ENCODE data around the gene SLC22A1.

SLC22A1 gene

DNA sequence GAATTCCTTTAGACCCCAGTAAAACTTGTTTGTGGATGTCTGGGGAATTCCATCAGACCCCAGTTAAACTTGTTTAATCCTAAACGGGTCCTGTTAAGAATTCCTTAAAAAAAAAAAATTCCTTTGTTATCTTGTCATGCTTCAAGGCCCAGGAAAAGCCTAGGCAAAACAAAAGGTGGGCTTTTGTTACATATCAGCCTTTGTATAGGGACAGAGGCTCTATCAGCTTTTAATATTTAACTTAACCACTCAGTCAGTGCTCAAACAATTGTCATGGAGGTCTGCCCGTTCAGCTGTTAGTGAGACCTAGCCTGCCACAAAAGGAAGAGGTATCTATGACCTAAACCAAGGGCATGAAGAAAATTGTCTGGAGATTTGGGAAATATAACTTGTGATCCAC, 53.1 kb downstream of the SLC22A1 start:
- no peak for DNase-seq (ENCODE audit: low spot score)

- no peak for DNase-seq (ENCODE audit: low spot score)
Observed at GRCh38 chr6:160177220-160177619, 55.6 kb downstream of the SLC22A1 start.

- DNase-seq (ENCODE audit: low spot score): no peak
Observed at GRCh38 chr6:160178271-160178670, 56.7 kb downstream of the SLC22A1 start.

DNA sequence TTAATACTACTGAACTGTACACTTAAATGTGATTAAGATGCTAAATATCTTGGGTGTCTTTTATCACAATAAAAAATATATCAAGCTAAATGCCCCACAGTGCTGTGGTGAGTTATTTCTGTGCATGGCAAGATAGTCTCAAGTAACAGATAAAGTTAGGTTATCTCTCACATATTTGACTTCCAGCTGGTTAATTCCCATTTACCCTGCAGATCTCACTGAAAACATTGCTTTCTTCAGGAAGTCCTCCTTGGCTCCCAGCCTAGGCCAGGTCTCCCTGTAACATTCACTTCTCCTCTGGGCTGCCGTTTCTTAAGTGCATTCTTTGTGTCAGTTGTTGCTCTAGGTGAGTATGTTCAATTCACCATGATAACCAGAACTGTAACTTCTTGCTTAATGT, 59.1 kb downstream of the SLC22A1 start:
- DNase-seq (ENCODE audit: low spot score): no peak

GRCh38 chr6:160188773-160189172, 67.2 kb downstream of the SLC22A1 start:
- DNase-seq (ENCODE audit: low spot score): no peak

GRCh38 chr6:160190081-160190480, 68.5 kb downstream of the SLC22A1 start:
- DNase-seq (ENCODE audit: low spot score): no peak

DNA sequence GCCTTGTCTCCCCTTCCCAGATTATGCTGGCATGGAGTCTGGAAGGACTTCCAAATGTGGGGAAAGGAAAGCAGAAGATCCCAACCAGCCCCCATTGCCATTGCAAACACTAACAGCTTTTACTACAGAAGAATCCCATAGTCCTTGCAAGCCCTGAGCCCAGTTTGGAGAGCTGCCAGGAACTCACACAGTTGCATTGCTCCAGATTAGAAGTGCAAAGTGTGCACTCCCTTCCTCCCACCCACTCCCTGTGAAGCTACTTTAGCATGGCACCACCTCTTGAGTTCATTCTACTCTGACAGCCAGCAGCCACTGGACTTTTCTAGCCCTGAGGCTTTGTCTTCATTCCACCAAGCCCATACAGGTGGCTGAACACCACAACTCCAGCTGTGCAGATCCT, 69.4 kb downstream of the SLC22A1 start:
- DNase-seq (ENCODE audit: low spot score): no peak

DNA sequence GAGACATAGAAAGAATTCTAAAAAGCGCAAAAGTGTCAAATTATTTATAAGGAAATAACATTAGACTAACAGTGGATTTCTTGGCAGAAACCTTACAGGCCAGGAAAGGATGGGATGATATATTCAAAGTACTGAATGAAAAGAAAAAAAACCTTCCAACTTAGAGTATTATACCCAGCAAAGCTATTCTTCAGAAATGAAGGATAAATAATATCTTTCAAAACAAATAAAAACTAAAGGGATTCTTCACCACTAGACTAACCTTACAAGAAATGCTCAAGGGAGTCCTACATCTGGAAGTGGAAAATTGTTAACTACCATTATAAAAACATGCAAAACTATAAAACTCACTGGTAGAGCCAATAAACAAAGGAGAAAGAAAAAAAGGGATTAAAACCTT, 71.2 kb downstream of the SLC22A1 start:
- no peak for DNase-seq (ENCODE audit: low spot score)

DNA sequence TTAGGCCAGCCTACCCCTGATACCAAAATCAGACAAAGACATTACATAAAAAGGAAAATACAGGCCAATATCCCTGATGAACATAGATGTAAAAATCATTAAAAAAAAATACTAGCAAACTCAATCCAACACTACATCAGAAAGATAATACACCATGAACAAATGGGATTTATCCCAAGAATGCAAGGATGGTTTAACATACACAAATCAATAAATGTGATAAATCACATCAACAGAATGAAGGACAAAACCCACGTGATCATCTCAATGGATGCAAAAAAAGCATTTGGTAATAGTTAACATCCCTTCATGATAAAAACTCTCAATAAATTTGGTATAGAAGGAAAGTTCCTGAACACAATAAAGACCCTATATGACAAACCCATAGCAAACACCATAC, 73.2 kb downstream of the SLC22A1 start:
- no peak for DNase-seq (ENCODE audit: low spot score)

GRCh38 chr6:160197662-160198061, 76.0 kb downstream of the SLC22A1 start:
- DNase-seq (ENCODE audit: low spot score): no peak

GRCh38 chr6:160198606-160199211, 77.1 kb downstream of the SLC22A1 start:
- no peak for DNase-seq (ENCODE audit: low spot score)

DNA sequence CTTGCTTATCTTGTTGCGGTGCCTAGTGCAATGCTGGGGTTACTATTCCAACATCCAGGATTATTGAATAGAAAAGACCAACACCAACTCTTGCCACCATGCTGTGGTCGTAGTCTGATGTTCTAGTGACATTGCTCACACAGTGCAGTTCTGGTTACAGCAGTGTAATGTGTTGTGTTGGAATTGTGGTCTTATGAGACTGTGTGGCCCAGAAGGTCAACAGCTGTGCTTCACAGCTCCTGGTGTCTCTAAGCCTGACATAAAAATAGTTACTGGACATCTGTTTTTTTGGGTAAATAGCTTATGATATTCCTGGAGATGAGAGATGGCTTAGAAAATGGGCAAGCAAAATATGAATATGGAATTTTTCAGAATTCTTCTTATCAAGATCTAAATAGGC, 79.4 kb downstream of the SLC22A1 start:
- no peak for DNase-seq (ENCODE audit: low spot score)

DNA sequence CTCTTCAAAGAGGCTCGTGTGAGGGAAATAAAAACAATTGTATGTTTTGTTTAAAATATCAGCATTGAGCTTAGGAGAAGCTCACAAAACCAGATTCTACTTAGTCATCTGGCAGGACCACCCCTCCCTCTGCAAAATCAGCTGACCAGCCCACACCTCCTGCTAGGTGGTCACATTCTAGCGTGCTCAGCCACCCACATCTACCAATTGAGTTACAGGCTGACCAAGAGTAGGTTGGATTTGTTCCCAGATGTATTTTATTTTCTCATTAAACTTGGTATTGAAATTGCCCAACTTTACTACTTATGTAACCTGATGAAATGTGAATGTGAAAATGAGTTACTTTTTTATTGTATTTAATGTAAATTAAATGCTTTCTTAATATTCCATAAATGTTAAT, 80.8 kb downstream of the SLC22A1 start:
- DNase-seq (ENCODE audit: low spot score): no peak

DNA sequence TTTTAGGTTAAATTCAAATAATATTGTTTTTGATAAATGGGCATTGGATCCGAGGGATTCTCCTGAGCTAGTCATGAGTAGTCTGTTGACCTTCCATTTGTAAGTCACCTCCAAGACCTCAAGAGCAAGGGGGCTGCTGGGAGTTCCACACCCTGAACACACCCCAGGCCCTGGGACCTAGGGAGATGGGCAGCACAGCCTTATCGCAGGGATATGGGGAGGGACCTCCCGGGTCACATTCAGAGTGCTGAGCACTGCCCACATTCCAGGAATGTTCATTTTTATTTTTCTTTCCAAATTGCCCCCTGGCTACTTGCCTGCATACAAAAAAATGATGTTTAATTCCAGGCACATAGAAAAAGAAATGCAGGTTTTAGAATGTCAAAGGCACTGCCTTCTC, 81.5 kb downstream of the SLC22A1 start:
- DNase-seq (ENCODE audit: low spot score): no peak

DNA sequence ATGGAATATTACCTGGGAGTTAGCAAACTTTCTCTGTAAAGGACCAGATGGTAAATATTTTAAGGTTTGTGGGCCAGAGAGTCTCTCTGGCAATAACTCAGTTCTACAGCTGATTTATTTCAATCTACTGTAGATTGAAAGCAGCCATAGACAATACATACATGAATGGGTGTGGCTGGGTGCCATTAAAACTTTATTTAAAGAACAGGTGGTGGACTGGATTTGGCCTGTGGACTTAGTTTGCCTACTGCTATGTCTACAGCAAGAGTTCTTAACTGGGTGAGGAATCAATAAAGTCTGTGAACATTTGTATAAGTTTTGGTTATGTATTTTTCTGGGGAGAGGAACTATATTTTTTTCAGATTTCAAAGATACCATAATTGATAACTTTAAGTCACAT, 81.9 kb downstream of the SLC22A1 start:
- no peak for DNase-seq (ENCODE audit: low spot score)

DNA sequence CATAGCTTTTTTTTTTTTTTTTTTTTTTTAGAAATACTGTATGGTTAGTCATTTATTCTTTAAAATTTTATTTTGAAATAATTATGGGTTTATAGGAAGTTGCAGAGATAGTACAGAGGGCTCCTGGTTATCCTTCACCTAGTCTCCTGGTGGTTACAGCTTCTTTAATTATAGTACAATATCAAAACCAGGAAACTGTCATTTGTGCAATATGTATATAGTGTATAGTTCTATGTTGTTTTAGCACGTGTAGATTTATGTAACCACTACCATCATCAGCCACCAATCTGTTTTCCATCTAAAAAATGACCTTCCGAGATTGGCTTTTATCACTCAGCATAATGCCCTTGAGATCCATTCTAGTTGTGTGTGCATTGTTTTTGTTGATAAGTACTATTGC, 82.3 kb downstream of the SLC22A1 start:
- no peak for DNase-seq (ENCODE audit: low spot score)

DNA sequence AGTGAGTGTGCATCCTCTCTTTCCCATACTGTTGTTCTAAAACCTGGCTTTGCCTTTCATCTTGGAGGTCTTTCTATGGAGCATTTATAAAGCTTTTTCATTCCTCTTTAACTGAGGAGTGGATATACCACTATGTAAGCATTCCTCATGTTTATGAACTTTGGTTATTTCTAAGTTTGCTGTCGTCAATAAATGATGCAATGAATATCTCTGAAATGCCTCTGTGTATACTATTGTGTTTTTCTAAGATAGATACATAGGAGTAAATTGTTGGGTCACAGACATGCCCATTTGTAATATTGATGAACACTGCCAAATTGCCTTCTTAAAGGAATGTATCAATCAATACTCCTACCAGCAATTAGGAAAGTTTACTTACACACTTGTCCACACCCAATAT, 83.1 kb downstream of the SLC22A1 start:
- no peak for DNase-seq (ENCODE audit: low spot score)

DNA sequence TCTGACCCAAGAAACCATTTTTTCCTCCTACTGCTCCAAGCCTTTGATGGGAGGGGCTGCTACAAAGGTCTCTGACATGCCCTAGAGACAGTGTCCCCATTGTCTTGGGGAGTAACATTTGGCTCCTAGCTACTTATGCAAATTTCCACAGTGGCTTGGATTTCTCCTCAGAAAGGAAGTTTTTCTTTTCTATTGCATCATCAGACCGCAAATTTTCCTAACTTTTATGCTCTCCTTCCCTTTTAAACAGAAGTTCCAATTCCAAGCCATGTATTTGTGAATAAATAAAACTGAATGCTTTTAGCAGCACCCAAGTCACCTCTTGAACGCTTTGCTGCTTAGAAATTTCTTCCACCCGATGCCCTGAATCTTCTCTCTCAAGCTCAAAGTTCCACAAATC, 86.0 kb downstream of the SLC22A1 start:
- no peak for DNase-seq (ENCODE audit: low spot score)

Data from hematopoietic multipotent progenitor cell treated with erythropoietin and hydrocortisone succinate and interleukin-3 and kit ligand, for 17 days (in vitro differentiated cells).